OCI-LY3 (cell line): ENCODE results near the gene XYLB.

Experiments
- H2AFZ ChIP-seq: fragments of 200-600, 300-600 bp; shearing (Covaris generic); 2 replicates; pipeline ENCODE4 v1.6.0; 2014; ENCODE audit warnings: antibody characterized with exemption, low read depth, low read length
- H3K27ac ChIP-seq: fragments of 200-600, 300-600 bp; sonication (generic); 2 replicates; pipeline ENCODE4 v1.5.1; 2014; ENCODE audit warnings: mild to moderate bottlenecking, low read length, moderate library complexity, mixed read lengths
- H3K27me3 ChIP-seq: fragments of 200-600, 300-600 bp; sonication (generic); 2 replicates; pipeline ENCODE4 v1.6.1; 2014; ENCODE audit warnings: low read depth, low read length, mixed read lengths
- H3K36me3 ChIP-seq: fragments of 200-600, 300-600 bp; sonication (generic); replicated peaks from 2 replicates; pipeline ENCODE3; 2014; ENCODE audit warnings: low read depth, low read length, mixed read lengths
- H3K4me1 ChIP-seq: fragments of 300-600, 200-600 bp; sonication (generic); 2 replicates; pipeline ENCODE4 v1.6.1; 2014; ENCODE audit warnings: low read length, mixed read lengths
- H3K4me2 ChIP-seq: fragments of 200-600, 300-600 bp; sonication (generic); 2 replicates; pipeline ENCODE4 v1.6.1; 2014; ENCODE audit warnings: low read length, mixed read lengths
- H3K4me3 ChIP-seq: fragments of 300-600, 200-600 bp; sonication (generic); 2 replicates; pipeline ENCODE4 v1.5.1; 2014; ENCODE audit warnings: antibody characterized with exemption, mild to moderate bottlenecking, low read length, moderate library complexity
- H3K79me2 ChIP-seq: fragments of 300-600, 200-600 bp; shearing (Covaris generic); 2 replicates; pipeline ENCODE4 v1.6.1; 2014; ENCODE audit warnings: mild to moderate bottlenecking, low read length, mixed read lengths
- H3K9ac ChIP-seq: fragments of 300-600, 200-600 bp; shearing (Covaris generic); 2 replicates; pipeline ENCODE4 v1.6.0; 2014; ENCODE audit warnings: mild to moderate bottlenecking, low read length, moderate library complexity
- H3K9me3 ChIP-seq: fragments of 200-600, 300-600 bp; shearing (Covaris generic); 2 replicates; pipeline ENCODE4 v1.6.1; 2014; ENCODE audit warnings: low read length, mixed read lengths; ENCODE audit not compliant: insufficient read depth
- H4K20me1 ChIP-seq: fragments of 200-600, 300-600 bp; sonication (generic); 2 replicates; pipeline ENCODE4 v1.6.1; 2016; ENCODE audit warnings: low read length, mixed read lengths; ENCODE audit not compliant: insufficient read depth
- EZH2phosphoT487 ChIP-seq: fragments of 200-600 bp; shearing (Covaris generic); IDR thresholded peaks from 2 replicates; pipeline ENCODE4 v1.6.1; 2018; ENCODE audit warnings: antibody characterized with exemption, mixed run types, low read depth
- TF ChIP-seq, protein P1 (sequence below): fragments of 200-600, 300-600 bp; sonication (generic); IDR thresholded peaks from 2 replicates; pipeline ENCODE4 v1.5.1; 2014; ENCODE audit warnings: antibody characterized with exemption, low read length, low read depth

Gene XYLB

DNA sequence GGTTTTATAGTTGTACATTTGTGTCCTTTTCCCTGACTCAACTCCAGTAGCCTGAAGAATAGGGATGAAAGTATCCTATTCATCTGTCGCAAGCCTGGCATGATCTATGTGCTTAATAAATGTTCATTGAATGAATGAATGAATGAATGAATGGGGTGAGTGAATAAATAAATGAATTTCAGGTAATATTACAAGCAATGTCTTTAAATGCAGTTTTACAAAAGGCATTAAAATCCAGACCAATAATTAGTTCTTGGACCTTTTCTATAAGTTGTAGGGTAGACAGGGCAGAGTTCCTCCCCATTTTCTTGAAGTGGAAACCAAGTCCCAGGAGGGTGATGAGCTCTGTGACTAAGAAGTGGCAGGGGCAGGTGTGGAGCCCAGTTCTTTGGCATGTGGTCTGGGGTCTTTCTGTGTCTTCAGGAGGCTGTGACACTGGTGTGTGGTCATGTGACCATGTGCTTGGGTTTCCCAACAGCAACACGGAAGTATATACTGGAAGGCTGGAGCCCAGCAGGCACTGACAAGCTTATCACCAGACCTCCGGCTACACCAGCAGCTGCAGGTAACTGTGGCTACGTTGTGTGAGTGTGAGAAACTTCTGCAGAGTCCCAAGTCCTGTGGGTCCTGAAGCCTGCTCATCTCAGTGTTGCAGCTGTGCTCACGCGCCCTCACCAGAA, 18.3 kb downstream of the XYLB start:
- Histone ChIP-seq H3K4me2 (no peak overlapping the region), H2AFZ (no peak overlapping the region), H3K79me2 (no peaks in the 10 kb centered on the region), H3K27ac (no peak overlapping the region), H3K9ac (no peak overlapping the region), H3K4me3 (no peak overlapping the region), H3K27me3 (no peaks in the 10 kb centered on the region), H3K4me1 (no peaks in the 10 kb centered on the region), H3K9me3 (no peaks in the 10 kb centered on the region), H4K20me1 (peaks cover 6% of the 10 kb centered on the region; the same call in 1 of the 2 replicates), H3K36me3 (peaks cover 48% of the 10 kb centered on the region)
- TF ChIP-seq EZH2phosphoT487, result no peak
- TF ChIP-seq, protein P1, sequence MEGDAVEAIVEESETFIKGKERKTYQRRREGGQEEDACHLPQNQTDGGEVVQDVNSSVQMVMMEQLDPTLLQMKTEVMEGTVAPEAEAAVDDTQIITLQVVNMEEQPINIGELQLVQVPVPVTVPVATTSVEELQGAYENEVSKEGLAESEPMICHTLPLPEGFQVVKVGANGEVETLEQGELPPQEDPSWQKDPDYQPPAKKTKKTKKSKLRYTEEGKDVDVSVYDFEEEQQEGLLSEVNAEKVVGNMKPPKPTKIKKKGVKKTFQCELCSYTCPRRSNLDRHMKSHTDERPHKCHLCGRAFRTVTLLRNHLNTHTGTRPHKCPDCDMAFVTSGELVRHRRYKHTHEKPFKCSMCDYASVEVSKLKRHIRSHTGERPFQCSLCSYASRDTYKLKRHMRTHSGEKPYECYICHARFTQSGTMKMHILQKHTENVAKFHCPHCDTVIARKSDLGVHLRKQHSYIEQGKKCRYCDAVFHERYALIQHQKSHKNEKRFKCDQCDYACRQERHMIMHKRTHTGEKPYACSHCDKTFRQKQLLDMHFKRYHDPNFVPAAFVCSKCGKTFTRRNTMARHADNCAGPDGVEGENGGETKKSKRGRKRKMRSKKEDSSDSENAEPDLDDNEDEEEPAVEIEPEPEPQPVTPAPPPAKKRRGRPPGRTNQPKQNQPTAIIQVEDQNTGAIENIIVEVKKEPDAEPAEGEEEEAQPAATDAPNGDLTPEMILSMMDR, result no peak

DNA sequence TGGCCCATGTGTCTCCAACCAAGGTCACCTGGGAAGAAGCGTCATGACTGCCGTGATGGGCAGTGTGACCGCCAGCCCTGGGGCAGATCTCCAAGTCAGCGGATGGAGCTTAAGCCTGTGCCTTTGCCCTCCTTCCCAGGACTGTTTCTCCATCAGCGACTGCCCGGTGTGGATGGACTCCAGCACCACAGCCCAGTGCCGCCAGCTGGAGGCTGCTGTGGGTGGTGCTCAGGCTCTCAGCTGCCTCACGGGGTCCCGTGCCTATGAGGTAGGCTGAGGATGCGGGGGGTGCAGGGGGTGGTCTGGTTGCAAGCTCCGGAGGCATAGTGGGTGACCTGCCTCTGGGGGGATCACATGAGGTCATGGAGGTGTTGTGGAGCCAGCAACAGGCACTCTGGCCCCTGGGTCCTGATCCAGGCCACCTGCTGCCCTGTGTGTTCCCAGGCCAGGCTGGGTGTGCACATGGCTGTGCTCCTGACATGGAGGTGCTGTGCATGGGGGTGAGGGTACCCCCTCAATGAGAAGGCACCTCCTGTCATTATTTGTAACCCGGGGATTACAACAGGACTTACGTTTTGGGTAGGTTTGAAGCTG, 19.0 kb downstream of the XYLB start:
- H3K36me3 ChIP-seq, result peaks cover 49% of the 10 kb centered on the region

DNA sequence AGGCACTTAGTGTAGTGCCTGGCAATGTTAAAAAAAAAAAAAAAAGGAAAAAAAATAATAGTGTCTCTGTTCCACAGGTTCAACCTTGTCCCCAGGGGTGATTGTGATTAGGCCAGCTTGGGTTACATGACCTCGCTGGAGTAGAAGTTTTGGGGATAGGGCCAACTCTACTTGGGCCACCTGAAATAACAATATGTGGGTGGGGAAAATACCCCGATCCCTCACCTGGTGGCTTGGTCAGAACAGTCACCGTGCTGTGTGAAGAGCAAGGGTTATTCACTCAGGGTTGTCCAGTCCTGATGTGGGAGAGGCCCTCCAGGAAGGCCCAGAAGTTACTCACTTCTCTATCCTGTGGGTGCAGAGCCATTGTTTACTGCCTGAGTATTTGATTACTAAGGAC, 19.5 kb downstream of the XYLB start:
- no peaks in the 10 kb centered on the region for H3K4me1 ChIP-seq

More for the DNA sequence above, 19.0 kb downstream of the XYLB start:
- Histone ChIP-seq H3K4me3 (no peak overlapping the region), H3K9ac (no peak overlapping the region), H3K27me3 (no peaks in the 10 kb centered on the region), H2AFZ (no peak overlapping the region), H3K9me3 (no peaks in the 10 kb centered on the region), H3K4me2 (no peak overlapping the region), H4K20me1 (no peaks in the 10 kb centered on the region; the same call in 1 of the 2 replicates), H3K79me2 (no peaks in the 10 kb centered on the region), H3K4me1 (no peaks in the 10 kb centered on the region), H3K27ac (no peak overlapping the region)
- TF ChIP-seq, protein P1, result no peak
- TF ChIP-seq EZH2phosphoT487, result no peak

DNA sequence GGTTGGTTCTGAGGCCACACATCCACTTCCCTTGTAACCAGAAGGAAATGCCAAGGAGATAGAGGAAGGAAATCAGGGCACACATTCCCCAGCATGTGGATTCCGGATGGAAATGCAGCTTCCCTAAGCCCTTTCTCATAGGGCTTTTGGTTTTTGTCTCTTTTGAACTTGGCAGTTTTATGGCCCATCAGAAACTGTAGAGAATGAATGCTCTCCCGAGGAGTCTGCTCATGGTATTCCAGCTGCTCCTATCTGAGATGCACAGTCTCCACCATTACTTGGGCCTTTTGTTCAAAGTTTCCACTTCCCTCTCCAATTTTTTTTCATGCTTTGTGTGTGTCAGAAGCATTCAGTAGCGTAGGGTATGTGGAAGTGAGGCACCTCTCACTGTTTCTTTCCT, 21.2 kb downstream of the XYLB start:
- no peak overlapping the region for H2AFZ ChIP-seq
- H3K36me3 ChIP-seq, result peaks cover 60% of the 10 kb centered on the region
- no peaks in the 10 kb centered on the region for H3K4me1 ChIP-seq
- H3K9ac ChIP-seq, result no peak overlapping the region
- no peaks in the 10 kb centered on the region; the same call in 1 of the 2 replicates for H4K20me1 ChIP-seq
- H3K79me2 ChIP-seq, result no peaks in the 10 kb centered on the region
- H3K27me3 ChIP-seq, result no peaks in the 10 kb centered on the region
- TF ChIP-seq, protein P1, result no peak
- no peak for TF ChIP-seq EZH2phosphoT487
- H3K27ac ChIP-seq, result no peak overlapping the region
- no peak overlapping the region for H3K4me2 ChIP-seq
- no peak overlapping the region for H3K4me3 ChIP-seq
- no peaks in the 10 kb centered on the region for H3K9me3 ChIP-seq

More for the DNA sequence above, 19.5 kb downstream of the XYLB start:
- Histone ChIP-seq H2AFZ (no peak overlapping the region), H3K4me3 (no peak overlapping the region), H3K27ac (no peak overlapping the region), H3K4me2 (no peak overlapping the region), H3K9ac (no peak overlapping the region), H3K9me3 (no peaks in the 10 kb centered on the region), H3K27me3 (no peaks in the 10 kb centered on the region), H3K79me2 (no peaks in the 10 kb centered on the region), H3K36me3 (peaks cover 51% of the 10 kb centered on the region), H4K20me1 (no peaks in the 10 kb centered on the region; the same call in 1 of the 2 replicates)
- TF ChIP-seq, protein P1, result no peak
- TF ChIP-seq EZH2phosphoT487, result no peak
